GM19193 (cell line): ENCODE measurements around the gene ELF2.

Experiments
- POLR2A ChIP-seq: IDR thresholded peaks from 4 replicates; pipeline ENCODE4 v1.6.1; 2011; ENCODE audit not compliant: insufficient read depth, insufficient read length; ENCODE audit errors: extremely low read depth

The ELF2 gene

GRCh38 chr4:139177049-139177868, at the start of gene ELF2:
Gene ELF2, minus strand, starts transcription at chr4:139177218. Its CDS starts 39,517 bp downstream, at chr4:139137701.
- peak; percentile 6 for TF ChIP-seq POLR2A

GRCh38 chr4:139223682-139224317, 46.8 kb upstream of the ELF2 start:
- no peak for TF ChIP-seq POLR2A

DNA sequence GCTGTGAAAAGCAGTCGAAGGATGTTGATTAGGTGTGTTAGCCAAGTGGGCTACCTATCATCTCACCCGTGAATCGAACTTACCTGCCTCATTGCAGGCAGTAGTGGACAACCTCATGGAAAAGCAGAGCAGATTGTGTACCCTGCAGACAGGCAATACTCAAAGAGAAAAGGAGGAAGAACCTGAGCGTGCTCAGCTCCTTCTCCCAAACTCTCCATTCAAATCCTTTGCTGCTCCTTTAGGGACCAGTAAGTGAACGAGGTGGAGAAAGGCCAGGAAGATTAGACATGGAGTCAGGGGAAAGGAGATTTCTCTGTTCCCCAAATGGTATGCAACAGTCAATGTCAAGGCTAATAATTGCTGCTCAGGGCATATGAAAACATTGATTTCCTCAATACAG, 45.2 kb upstream of the ELF2 start:
- TF ChIP-seq POLR2A: no peak

GRCh38 chr4:139221687-139222086, 44.7 kb upstream of the ELF2 start:
- no peak for TF ChIP-seq POLR2A

DNA sequence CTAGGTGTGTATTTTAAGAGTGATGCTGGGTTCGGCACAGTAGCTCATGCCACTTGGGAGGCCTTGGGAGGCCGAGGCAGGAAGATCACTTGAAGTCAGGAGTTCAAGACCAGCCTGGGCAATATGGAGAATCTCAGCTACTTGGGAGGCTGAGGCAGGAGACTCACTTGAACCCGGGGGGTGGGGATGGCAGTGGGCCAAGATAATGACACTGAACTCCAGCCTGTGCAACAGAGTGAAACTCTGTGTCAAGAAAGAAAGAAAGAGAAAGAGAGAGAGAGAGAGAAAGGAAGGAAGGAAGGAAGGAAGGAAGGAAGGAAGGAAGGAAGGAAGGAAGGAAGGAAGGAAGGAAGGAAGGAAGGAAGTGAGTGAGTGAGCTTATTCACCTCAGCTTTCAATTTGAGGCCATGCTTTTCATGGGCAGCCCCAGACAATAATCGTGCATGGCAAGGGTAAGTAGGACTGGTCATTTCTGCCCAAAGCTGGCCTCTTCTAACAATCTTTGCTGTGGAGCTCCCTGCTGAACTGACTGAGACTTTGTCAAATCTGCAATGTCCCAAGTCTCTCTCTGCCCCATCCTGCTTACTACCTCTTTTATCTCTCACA, 42.5 kb upstream of the ELF2 start:
- no peak for TF ChIP-seq POLR2A

DNA sequence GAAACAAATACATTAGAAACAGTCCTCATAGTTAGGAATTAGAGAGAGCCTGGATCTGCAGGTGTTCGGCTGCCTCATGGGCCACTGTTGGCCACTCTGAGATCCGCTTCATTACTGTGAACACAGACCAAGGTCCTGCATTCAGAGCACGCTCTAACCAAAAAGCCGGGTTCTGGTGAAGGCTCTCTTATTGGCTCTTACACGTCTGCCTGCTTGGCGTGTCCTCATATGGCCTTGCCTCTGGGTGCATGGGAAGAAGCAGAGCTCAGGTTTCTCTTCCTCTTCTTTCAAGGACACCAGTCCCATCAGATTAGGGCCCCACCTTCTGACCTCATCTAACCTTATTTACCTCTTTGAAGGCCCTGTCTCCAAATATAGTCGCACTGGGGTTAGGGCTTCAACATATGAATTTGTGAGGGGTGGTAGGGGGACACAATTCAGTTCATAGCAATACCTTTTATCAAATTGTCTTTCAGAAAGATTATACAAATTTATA, 37.1 kb upstream of the ELF2 start:
- TF ChIP-seq POLR2A: peak; percentile 27

DNA sequence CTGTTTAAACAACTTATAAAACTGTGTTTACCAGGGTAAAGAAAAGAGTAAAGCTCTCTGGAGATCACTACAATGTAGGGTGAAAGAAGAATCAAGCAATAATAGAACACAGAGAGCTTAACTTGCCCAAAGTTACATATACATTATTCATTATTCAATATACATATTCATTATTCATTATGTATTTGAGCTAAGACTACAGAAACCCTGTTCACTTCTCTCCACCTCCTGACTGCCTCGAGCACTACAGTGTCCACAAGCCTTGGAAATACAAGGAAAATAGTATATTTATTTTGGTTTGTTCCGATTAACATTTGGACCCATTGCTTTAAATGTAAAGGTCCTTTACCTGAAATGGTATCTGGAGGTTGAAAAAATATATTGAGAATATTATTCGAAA, 35.9 kb upstream of the ELF2 start:
- no peak for TF ChIP-seq POLR2A

- no peak for TF ChIP-seq POLR2A
Measured at GRCh38 chr4:139210486-139210885, 33.5 kb upstream of the ELF2 start.

DNA sequence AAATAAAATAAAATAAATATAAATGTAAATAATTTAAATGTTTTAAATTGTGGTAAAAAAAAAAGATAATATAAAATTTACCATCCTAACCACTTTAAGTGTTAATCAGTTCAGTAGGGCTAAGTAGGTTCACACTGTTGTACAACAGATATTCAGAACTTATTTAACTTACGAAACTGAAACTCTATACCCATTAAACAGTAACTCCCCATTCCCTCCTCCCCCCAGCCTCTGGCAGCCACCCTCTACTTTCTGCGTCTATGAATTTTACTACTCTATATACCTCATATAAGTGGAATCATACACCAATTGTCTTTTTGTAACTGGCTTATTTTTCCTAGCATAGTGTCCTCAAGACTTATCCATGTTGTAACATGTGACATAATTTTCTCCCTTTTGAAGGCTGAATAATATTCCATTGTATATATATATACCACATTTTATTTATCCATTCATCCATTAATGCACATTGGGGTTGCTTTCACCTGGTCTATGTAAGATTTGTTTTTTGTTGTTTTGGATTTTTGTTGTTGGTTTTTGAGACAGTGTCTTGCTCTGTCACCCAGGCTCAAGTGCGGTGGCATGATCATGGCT, 32.5 kb upstream of the ELF2 start:
- TF ChIP-seq POLR2A: no peak

DNA sequence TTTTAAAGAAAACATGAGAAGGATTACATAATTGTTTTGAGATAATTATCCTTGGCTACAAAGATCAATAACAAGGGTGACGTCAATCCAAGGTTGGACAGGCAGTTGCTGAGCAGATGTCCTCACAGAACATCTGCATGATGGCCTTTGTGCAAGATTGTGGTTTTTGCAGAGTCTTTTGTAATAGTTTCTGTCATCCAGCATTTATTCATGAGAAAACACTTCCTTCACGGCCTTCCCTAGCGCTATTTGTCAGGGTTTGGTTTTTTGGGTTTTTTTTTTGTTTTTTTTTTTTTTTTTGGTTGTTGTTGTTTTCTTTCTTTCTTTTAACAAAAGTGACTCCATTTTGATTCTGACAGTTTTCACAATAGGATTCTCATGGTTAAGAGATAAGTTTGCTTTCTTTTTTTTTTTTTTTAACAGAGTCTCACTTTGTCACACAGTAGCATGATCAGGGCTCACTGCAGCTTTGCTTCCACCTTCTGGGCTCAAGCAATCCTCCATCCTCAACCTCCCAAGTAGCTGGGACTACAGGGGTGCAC, 31.5 kb upstream of the ELF2 start:
- TF ChIP-seq POLR2A: no peak

- TF ChIP-seq POLR2A: no peak
Measured at GRCh38 chr4:139207873-139208403, 30.9 kb upstream of the ELF2 start.

GRCh38 chr4:139207247-139207646, 30.2 kb upstream of the ELF2 start:
- no peak for TF ChIP-seq POLR2A

DNA sequence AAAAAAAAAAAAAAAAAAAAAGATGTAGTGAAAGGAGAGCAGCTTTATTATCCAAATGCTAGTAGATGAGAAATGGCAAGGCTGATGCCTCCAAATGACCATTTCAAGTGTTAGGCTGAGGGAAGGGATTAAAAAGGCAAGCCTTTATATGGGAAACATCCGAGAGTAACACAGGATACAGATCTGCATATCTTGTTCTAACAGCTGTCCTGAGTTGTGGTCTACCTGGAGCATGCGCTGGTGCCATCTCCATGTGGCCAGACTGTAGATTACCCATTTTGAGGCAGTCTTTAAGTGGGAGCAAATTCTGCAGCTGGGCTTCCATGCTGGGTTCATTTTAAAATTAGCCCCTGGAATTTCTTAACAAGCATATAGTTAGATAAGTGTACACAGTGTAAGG, 26.0 kb upstream of the ELF2 start:
- TF ChIP-seq POLR2A: no peak

GRCh38 chr4:139200506-139200905, 23.5 kb upstream of the ELF2 start:
- TF ChIP-seq POLR2A: no peak

GRCh38 chr4:139200102-139200501, 23.1 kb upstream of the ELF2 start:
- TF ChIP-seq POLR2A: no peak
